Bone marrow (tissue), 2 donors: ENCODE results near the gene MIGA2.

Experiments
- DNase-seq, 2 donors: peaks; one replicate each; lab custom pipeline; 2025; lab: John Stamatoyannopoulos, UW

MIGA2 gene

DNA sequence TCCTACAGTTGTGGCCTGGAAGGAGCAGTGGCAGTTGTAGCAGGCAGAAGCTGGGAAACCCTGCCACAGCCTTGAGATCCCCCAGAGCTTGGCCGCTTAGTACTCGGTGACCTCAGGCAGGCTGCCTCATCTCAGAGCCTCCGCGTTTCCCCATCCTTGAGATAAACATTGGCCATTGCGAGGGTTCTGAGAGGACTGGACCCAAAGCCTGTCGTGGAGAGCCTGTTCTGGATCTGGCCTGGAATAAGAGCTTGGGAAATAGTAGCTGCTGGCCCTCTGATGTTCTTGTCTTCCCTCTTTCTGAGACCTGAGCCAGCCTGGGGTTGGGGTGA is 1.3 kb downstream of the MIGA2 start:
- DNase-seq, result no peak

DNA sequence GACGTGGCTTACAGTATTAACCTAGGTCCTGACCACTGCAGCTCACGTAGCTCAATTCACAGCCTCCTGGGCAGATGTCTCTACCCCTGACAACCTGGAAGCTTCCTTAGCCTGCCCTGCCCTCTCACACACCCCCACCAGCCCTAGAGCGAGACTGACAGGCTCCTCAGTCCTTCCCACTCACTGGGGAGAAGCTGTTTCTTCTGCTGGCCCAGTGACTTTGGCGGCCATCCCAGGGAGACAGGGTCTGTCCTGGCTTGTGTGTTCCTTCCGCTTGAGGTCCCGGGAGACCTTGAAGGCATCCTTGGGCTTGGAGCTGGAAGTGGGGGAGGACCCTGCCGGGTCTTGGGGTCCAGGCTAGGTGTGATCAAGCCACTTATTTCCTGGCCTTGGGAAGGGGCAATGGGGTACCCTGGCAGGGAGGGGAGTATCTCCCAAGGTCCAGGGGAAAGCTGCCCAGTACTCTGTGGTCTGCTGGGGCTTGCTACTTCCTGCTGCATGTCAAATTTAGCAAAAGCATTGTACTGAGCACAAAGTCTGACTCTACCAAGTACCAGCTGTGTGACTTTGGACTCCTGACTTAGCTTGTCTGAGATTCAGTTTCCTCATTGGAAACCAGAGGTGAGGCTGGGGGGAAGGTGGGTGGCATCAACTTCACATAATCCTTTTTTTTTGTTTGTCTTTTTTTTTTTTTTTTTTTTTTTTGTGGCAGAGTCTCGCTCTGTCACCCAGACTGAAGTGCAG is 1.9 kb downstream of the MIGA2 start:
- DNase-seq, result no peak

DNA sequence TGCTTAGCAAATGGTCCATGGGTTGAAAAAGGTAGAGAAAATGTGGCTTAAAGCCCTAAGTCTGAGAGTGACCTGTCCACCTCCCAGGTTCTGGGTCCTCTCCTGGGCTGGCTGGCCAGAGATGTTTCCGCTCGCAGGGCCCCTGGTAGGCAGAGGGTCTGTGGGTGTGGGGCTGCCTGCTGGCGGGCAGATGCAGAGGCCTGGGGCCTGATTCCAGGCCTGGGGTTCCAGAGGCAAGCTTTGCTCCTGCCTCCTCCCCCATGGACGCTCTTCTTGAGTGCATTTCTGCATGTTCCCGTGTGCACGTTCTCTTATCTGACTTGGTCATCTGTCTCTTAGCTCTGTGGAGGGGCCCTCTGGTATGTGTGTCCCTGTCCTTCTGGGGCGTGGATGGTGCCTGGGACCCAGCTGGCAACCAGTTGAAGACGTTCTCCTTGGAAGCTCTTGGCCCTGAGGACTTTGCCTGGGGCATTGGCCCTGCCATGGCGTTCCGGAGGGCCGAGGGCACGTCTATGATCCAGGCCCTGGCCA is 3.8 kb downstream of the MIGA2 start:
- DNase-seq, result no peak

- no peak for DNase-seq
Measured at GRCh38 chr9:129042016-129042415, 5.6 kb downstream of the MIGA2 start.

DNA sequence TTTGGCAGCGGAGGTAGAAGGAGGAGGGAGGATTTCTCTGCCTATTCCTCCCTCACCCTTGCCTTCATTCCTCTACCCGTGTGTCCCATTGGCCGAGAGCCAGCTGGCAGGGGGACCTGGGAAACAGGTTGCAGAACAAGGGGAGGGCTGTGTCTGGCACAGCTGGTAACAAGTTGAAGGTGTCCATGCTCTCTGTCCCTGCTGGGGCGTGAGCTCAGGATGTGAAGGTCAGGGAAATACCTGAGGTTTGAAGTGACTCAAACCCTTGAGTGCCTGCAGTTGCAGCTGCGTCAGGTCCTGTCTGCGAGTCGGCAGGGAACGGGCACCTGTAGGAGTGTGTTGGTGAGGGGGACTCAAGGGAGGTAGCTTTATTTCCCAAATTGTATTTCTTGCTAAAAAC is 16.2 kb downstream of the MIGA2 start:
- no peak for DNase-seq

DNA sequence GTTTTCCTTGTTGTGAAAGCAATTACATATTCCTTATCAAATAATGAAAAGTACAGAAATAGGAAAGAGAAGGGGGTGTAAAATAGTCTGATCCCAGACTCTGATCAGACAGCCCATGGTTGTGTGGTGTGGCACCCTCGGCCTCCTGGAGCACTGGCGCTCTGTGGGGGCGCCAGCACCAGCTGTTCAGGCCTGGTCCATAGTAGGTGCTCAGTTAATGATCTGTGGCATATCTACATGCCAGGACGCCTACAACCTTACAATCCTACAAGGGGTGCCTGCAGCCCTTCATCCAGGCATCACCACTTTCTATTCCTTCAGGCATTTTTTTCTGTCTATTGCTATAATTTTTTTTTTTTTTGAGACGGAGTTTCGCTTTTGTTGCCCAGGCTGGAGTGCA is 16.6 kb downstream of the MIGA2 start:
- no peak for DNase-seq

GRCh38 chr9:129054163-129054851 is 17.9 kb downstream of the MIGA2 start:
- no peak for DNase-seq

DNA sequence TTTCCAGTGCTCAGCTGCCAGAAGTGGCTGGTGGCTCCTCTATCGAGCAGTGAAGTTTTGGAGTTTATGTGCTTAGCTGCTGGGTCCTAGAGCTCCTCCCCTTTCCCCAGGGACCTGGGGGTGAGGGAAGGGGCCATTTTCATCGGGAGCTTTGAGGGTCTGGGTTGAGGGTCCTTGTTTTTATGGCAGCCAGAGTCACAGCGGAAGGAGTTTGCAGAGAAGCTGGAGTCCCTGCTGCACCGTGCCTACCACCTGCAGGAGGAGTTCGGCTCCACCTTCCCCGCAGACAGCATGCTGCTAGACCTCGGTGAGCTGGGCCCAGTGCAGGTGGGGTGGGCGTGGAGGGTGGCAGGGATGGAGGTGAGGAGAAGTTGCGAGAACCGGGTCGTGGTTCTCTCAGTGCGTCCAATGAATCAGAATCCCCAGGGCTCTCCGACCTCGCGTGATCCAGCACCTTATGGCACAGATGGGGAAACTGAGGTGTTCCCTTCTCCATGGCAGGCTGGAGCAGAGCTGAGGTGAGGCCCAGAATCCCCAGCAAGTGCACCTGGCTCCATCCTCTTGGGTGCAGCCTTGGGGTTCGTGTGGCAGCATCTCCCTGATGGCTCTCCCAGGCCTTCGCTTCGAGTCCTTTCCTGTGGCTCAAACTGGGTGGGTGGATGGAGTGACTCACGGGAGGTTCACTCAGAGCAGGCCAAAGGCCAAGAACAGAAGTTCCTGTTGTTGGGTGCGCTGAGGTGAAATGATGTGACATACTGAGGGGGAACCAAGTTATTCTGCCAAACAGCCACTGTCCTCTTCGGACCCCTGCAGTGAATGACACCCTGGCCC is 22.8 kb downstream of the MIGA2 start:
- no peak for DNase-seq

- DNase-seq, result no peak
Measured at GRCh38 chr9:129059796-129060785, 23.7 kb downstream of the MIGA2 start.

DNA sequence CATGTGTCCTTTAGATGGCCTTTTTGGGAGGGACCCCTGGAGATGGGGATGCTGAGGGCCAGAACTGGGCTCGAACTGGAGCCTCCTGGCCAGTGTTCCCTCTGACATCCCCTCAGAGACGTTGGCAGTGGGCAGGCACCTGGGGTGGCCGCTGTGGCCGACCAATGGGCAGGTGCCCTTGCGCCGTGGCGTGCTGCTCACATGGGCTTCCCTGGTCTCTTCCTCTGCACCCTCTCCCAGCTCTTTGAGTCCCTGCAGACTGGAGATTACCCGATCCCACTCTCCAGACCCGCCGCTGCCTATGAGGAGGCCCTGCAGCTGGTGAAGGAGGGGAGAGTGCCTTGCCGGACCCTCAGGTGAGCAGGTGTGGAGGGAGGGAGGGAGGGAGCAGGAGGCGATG is 24.6 kb downstream of the MIGA2 start:
- DNase-seq, result no peak

GRCh38 chr9:129063061-129063460 is 26.6 kb downstream of the MIGA2 start:
- no peak for DNase-seq

DNA sequence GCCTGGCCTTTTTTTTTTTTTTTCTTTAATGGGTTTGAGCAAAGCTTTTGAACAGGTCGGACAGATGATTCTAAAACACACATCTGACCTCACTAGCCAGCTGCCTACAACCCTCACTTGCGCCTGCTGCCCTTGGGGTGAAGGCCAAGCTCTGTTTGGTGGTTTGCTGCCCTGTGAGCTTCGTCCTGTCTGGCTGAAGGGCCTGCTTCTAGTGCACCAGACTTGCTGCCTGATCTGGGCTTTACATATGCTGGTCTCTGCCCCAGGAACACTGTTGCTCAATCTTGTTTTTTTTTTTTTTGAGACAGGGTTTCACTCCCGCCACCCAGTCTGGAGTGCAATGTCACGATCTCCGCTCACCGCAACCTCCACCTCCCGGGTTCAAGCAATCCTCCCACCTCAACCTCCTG is 28.1 kb downstream of the MIGA2 start:
- DNase-seq, result no peak

- no peak for DNase-seq
Measured at GRCh38 chr9:129068110-129068509, 31.7 kb downstream of the MIGA2 start.

DNA sequence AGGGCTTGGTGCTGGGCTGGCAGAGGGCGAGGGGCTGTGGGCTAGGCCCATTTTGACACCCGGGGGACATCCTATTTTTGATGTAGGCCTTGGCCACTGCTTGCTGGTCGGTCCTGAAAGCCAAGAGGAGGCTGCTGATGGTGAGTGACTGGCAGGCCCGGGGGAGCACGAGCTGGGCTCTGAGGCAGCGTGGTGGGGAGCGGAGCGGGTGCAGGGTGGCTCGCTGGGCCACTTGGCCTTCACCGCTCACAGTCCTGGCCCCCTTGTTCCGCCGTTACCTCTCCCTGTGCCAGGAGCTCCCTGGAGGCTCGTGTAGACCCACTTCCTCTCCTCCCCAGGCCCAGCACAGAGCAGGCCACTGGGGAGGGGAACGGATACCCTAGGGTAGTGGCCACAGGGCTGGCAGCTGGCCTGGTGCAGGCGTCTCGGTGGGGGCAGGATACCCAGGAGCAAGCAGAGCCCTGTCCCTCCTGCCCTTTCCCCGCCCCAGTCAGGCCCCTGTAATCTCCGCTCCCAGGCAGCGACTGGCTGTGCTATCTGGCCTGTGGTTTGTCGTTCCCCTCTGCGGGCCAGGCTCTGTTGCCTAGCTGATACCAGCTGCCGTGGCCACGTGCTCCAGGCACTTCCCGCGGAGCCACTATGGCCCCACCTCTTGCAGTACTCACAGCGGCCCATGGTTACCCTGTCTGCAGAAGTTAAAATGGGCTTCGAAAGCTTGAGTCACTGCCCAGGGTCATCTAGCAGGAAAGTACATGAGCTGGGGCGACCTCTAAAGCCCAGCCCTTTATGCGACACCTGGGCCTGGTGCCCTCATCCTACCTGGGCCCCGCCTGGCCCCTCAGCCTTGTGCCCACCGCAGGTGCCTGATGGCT is 32.8 kb downstream of the MIGA2 start:
- peak; percentile 47 to 92 for DNase-seq

- no peak for DNase-seq
Measured at GRCh38 chr9:129069862-129070641, 33.6 kb downstream of the MIGA2 start.

DNA sequence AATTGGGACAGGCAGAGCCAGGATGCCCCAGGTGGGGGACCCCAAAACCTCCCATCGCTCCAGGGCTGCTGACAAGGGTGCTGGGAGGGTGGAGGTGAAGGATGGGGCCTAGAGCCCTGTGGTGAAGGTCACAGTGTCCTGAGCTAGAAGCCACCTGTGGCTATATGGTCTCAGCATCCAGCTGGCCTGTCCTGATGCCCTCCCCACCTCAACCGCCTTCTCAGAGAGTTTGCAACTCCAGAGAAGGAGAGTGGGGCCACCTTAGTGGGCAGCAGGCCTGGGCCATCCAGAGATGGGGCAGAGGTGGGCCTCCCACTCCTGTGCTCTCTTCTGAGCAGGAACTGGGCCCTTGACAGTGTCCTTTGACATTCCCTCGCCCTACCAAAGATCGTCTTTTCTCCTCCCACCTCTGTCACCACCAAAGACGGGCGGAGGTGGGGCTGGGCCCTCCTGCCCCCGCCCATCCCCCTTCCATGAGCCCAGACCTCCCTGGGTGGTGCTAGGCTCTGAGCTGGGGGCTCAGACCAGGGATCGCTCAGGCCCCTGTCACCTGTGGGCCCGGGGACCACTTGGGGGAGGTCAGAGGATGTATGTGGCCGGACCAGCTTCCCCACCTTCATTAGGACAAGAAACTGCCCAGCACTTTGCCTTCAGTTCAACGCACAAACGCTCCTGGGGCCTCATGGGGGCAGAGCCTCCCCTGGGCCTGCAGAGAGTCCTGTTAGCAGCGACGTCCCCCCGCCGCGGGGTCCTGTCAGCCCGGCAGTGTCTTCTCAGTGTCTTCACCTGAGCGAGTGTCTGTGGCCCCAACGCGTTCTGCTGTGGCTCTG is 34.5 kb downstream of the MIGA2 start:
- no peak for DNase-seq

- no peak for DNase-seq
Measured at GRCh38 chr9:129071526-129072126, 35.2 kb downstream of the MIGA2 start.

- DNase-seq, result no peak
Measured at GRCh38 chr9:129072171-129072570, 35.7 kb downstream of the MIGA2 start.
